ENCODE results near the gene BLTP1. TPM values are rescaled to one million over a fixed set of nuclear protein-coding genes. Genes with fewer than 3 reads are reported as not detected.

The BLTP1 gene
- total RNA-seq, 1 donor from 2014 or later = 35.1 TPM

DNA sequence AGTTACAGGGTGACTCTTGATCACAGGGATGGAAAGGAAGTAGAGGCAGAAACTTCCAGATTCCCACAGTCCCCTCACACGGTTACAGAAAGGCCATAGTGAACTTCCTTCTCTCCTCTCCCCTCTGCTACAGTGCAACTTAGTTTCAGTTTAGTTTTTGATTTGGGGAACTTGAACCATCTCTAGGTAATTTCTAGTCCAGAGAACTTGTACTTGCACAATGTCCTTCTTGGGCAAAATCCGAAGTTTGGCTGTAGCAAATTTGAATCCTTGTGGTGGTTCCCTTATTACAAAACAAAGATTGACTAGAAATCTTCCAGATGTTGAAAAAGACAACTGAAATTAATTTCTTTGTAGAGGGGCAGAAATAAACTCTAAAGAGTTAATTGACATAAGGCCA is 1.2 kb upstream of the BLTP1 start:
- Histone ChIP-seq H3K4me3 (ENCODE audit: insufficient read depth, low read depth, low read length) (no peak overlapping the region), H3K27ac (ENCODE audit: low read depth, low read length) (no peak overlapping the region), H3K4me1 (ENCODE audit: insufficient read depth, low read length) (peaks cover 8% of the 10 kb centered on the region), H3K9me3 (ENCODE audit: insufficient read depth, low read depth, low read length) (no peaks in the 10 kb centered on the region), H3K79me2 (ENCODE audit: insufficient read depth, low read length) (peaks cover 19% of the 10 kb centered on the region), H3K27me3 (ENCODE audit: insufficient read depth, low read length) (no peaks in the 10 kb centered on the region), H3K4me2 (ENCODE audit: low read length) (peak overlapping the region; percentile 96), H3K9ac (ENCODE audit: low read length) (no peak overlapping the region), H4K20me1 (ENCODE audit: insufficient read depth, low read length) (peaks cover 3% of the 10 kb centered on the region), H2AFZ (ENCODE audit: low read depth, low read length) (no peak overlapping the region), H3K36me3 (ENCODE audit: insufficient read depth, low read length) (no peaks in the 10 kb centered on the region)
- no peak overlapping the region for H3K4me3 Mint-ChIP-seq (ENCODE audit: unreplicated experiment)
- TF ChIP-seq EZH2 (IDR thresholded peaks at IDR 0.05; ENCODE audit: insufficient read depth, low read length) = no peak
- TF ChIP-seq, protein P1, sequence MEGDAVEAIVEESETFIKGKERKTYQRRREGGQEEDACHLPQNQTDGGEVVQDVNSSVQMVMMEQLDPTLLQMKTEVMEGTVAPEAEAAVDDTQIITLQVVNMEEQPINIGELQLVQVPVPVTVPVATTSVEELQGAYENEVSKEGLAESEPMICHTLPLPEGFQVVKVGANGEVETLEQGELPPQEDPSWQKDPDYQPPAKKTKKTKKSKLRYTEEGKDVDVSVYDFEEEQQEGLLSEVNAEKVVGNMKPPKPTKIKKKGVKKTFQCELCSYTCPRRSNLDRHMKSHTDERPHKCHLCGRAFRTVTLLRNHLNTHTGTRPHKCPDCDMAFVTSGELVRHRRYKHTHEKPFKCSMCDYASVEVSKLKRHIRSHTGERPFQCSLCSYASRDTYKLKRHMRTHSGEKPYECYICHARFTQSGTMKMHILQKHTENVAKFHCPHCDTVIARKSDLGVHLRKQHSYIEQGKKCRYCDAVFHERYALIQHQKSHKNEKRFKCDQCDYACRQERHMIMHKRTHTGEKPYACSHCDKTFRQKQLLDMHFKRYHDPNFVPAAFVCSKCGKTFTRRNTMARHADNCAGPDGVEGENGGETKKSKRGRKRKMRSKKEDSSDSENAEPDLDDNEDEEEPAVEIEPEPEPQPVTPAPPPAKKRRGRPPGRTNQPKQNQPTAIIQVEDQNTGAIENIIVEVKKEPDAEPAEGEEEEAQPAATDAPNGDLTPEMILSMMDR (IDR thresholded peaks at IDR 0.05; ENCODE audit: insufficient read depth, low read depth, low read length) = no peak
- H3K9me3 Mint-ChIP-seq (ENCODE audit: unreplicated experiment) = no peaks in the 10 kb centered on the region
- no peaks in the 10 kb centered on the region for H3K4me1 Mint-ChIP-seq (ENCODE audit: low read depth, unreplicated experiment)
- FAIRE-seq (no peak), DNase-seq (ENCODE audit: low read depth) (no peak)
- peaks cover 1% of the 10 kb centered on the region for H3K36me3 Mint-ChIP-seq (ENCODE audit: low read depth, unreplicated experiment)
- no peak overlapping the region for H3K27ac Mint-ChIP-seq (ENCODE audit: unreplicated experiment)
- H3K27me3 Mint-ChIP-seq (ENCODE audit: low read depth, unreplicated experiment) = no peaks in the 10 kb centered on the region

DNA sequence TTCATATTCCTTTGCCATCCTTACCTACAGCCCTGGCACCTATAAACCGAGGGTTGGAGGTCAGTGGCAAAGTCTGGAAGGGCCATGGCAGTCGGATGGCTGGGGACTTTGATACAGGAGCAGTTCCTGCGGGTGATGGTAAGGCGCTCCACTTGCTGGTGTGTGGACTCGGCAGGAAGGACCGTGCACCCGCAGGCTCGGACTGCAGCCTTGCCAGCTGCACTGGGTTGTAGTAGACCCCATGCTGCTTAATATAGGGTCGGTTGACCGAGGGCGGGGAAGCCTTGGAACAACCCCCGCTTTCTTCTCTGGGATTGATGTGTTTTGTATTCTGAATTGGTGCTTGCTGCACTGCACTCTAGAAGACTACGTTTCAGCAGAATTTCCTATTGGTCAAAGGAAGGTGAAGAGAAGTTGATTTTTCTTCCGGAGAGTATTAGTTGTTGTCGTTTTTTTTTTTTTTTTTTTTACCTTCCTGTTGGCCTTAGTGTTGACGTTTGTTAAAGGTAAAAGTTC is 638 bp downstream of the BLTP1 start:
- DNase-seq (ENCODE audit: low read depth) (peak; percentile 25), FAIRE-seq (no peak)
- Histone ChIP-seq H3K4me3 (ENCODE audit: insufficient read depth, low read depth, low read length) (peak overlapping the region; percentile 95), H2AFZ (ENCODE audit: low read depth, low read length) (peak overlapping the region; percentile 98), H3K9ac (ENCODE audit: low read length) (peak overlapping the region; percentile 93), H3K27ac (ENCODE audit: low read depth, low read length) (peak overlapping the region; percentile 69), H3K79me2 (ENCODE audit: insufficient read depth, low read length) (peaks cover 32% of the 10 kb centered on the region), H4K20me1 (ENCODE audit: insufficient read depth, low read length) (peaks cover 14% of the 10 kb centered on the region), H3K4me2 (ENCODE audit: low read length) (peak overlapping the region; percentile 96), H3K27me3 (ENCODE audit: insufficient read depth, low read length) (no peaks in the 10 kb centered on the region), H3K36me3 (ENCODE audit: insufficient read depth, low read length) (no peaks in the 10 kb centered on the region), H3K9me3 (ENCODE audit: insufficient read depth, low read depth, low read length) (no peaks in the 10 kb centered on the region), H3K4me1 (ENCODE audit: insufficient read depth, low read length) (peaks cover 8% of the 10 kb centered on the region)
- Mint-ChIP-seq H3K27ac (ENCODE audit: unreplicated experiment) (peak overlapping the region; percentile 21), H3K4me1 (ENCODE audit: low read depth, unreplicated experiment) (no peaks in the 10 kb centered on the region), H3K4me3 (ENCODE audit: unreplicated experiment) (peak overlapping the region; percentile 89), H3K9me3 (ENCODE audit: unreplicated experiment) (no peaks in the 10 kb centered on the region), H3K36me3 (ENCODE audit: low read depth, unreplicated experiment) (peaks cover 8% of the 10 kb centered on the region), H3K27me3 (ENCODE audit: low read depth, unreplicated experiment) (no peaks in the 10 kb centered on the region)
- no peak for TF ChIP-seq EZH2 (IDR thresholded peaks at IDR 0.05; ENCODE audit: insufficient read depth, low read length)
- TF ChIP-seq, protein P1 (IDR thresholded peaks at IDR 0.05; ENCODE audit: insufficient read depth, low read depth, low read length) = no peak

DNA sequence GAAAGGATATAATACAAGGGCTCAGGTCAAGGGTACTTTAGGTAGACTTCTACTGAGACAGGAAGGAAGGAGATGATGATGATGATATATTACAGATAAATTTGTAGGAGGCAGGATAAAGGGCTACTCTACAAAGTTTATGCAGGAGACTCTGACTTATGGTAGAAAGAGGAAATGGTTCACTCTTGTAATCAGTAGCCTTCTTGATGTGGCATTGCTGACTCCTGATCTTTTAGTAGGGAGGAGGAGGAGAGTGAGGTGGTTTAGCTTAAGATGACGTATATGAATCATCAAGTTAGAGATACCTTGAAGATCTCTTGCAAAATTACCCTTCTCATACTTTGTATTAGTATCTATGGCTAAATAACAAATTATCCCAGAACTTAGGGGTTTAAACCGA is 4.7 kb downstream of the BLTP1 start:
- FAIRE-seq = no peak

More for the DNA sequence above, 4.7 kb downstream of the BLTP1 start:
- Mint-ChIP-seq H3K36me3 (ENCODE audit: low read depth, unreplicated experiment) (peaks cover 8% of the 10 kb centered on the region), H3K4me3 (ENCODE audit: unreplicated experiment) (no peak overlapping the region), H3K9me3 (ENCODE audit: unreplicated experiment) (no peaks in the 10 kb centered on the region), H3K4me1 (ENCODE audit: low read depth, unreplicated experiment) (no peaks in the 10 kb centered on the region), H3K27me3 (ENCODE audit: low read depth, unreplicated experiment) (no peaks in the 10 kb centered on the region), H3K27ac (ENCODE audit: unreplicated experiment) (no peak overlapping the region)
- H3K4me2 ChIP-seq (ENCODE audit: low read length) = no peak overlapping the region
- no peak overlapping the region for H2AFZ ChIP-seq (ENCODE audit: low read depth, low read length)
- no peak for DNase-seq (ENCODE audit: low read depth)
- peaks cover 4% of the 10 kb centered on the region for H3K4me1 ChIP-seq (ENCODE audit: insufficient read depth, low read length)
- H3K79me2 ChIP-seq (ENCODE audit: insufficient read depth, low read length) = peaks cover 66% of the 10 kb centered on the region
- H4K20me1 ChIP-seq (ENCODE audit: insufficient read depth, low read length) = peaks cover 25% of the 10 kb centered on the region
- H3K27me3 ChIP-seq (ENCODE audit: insufficient read depth, low read length) = no peaks in the 10 kb centered on the region
- TF ChIP-seq, protein P1 (IDR thresholded peaks at IDR 0.05; ENCODE audit: insufficient read depth, low read depth, low read length) = no peak
- TF ChIP-seq EZH2 (IDR thresholded peaks at IDR 0.05; ENCODE audit: insufficient read depth, low read length) = no peak
- H3K4me3 ChIP-seq (ENCODE audit: insufficient read depth, low read depth, low read length) = no peak overlapping the region
- peaks cover 2% of the 10 kb centered on the region for H3K36me3 ChIP-seq (ENCODE audit: insufficient read depth, low read length)
- no peaks in the 10 kb centered on the region for H3K9me3 ChIP-seq (ENCODE audit: insufficient read depth, low read depth, low read length)
- no peak overlapping the region for H3K27ac ChIP-seq (ENCODE audit: low read depth, low read length)
- H3K9ac ChIP-seq (ENCODE audit: low read length) = no peak overlapping the region
